Liver (tissue), 9 donors: Measurements from ENCODE around the gene XXYLT1. TPM values are rescaled to one million over a fixed set of nuclear protein-coding genes. Genes with fewer than 3 reads are reported as not detected.

Experiments used
- DNase-seq: peaks from one replicate; pipeline ENCODE4 v3.0.0-alpha.2; 2017; ENCODE audit warnings: low spot score
- H3K27ac ChIP-seq, 2 donors: one replicate each; pipeline ENCODE4 v1.7.0; 2013; ENCODE audit warnings: inconsistent platforms in 2 of 2, low read length in 2 of 2, control low read depth in 1 of 2, low read depth in 1 of 2, mild to moderate bottlenecking in 1 of 2
- H3K27me3 ChIP-seq, 4 donors: one replicate each; pipeline versions ENCODE4 v1.6.1 to v1.7.0; 2013; ENCODE audit warnings: low read length in 3 of 4, inconsistent platforms in 1 of 4, mild to moderate bottlenecking in 1 of 4, moderate library complexity in 1 of 4; ENCODE audit not compliant: control insufficient read depth in 4 of 4, insufficient read depth in 4 of 4
- H3K36me3 ChIP-seq, 4 donors: one replicate each; pipeline versions ENCODE4 v1.6.1 to v1.7.0; 2013; ENCODE audit warnings: low read length in 3 of 4, mild to moderate bottlenecking in 3 of 4, low read depth in 1 of 4, moderate library complexity in 1 of 4; ENCODE audit not compliant: control insufficient read depth in 4 of 4, insufficient read depth in 3 of 4
- H3K4me1 ChIP-seq, 4 donors: one replicate each; pipeline versions ENCODE4 v1.6.1 to v1.7.0; 2013; ENCODE audit warnings: low read length in 3 of 4, mild to moderate bottlenecking in 3 of 4, moderate library complexity in 1 of 4; ENCODE audit not compliant: control insufficient read depth in 4 of 4, insufficient read depth in 4 of 4
- H3K4me3 ChIP-seq, 3 donors: one replicate each; pipeline versions ENCODE4 v1.6.1 to v1.7.0; 2013; ENCODE audit warnings: low read length in 3 of 3, control low read depth in 1 of 3, low read depth in 1 of 3, mild to moderate bottlenecking in 1 of 3
- H3K9ac ChIP-seq, 2 donors: one replicate each; pipeline ENCODE4 v1.7.0; 2013; ENCODE audit warnings: low read length in 2 of 2, mild to moderate bottlenecking in 2 of 2, moderate library complexity in 2 of 2, control low read depth in 1 of 2, low read depth in 1 of 2
- H3K9me3 ChIP-seq, 4 donors: one replicate each; pipeline versions ENCODE4 v1.6.1 to v1.7.0; 2013; ENCODE audit warnings: low read length in 3 of 4; ENCODE audit not compliant: control insufficient read depth in 4 of 4
- ATF3 ChIP-seq: IDR thresholded peaks from 2 replicates; pipeline ENCODE4 v1.6.1; 2016; ENCODE audit warnings: antibody characterized with exemption
- CTCF ChIP-seq: fragments of 150-350 bp; IDR thresholded peaks from 2 replicates; pipeline ENCODE4 v1.5.1; 2017; ENCODE audit warnings: improper control_type of control experiment, low read depth, low read length; ENCODE audit not compliant: missing input control
- EGR1 ChIP-seq, 2 donors: IDR thresholded peaks; 2 replicates each; pipeline ENCODE4 v1.6.1; 2016 to 2018; ENCODE audit warnings: antibody characterized with exemption in 2 of 2, low read depth in 2 of 2
- FOXA1 ChIP-seq: IDR thresholded peaks from 2 replicates; pipeline ENCODE4 v1.6.1; 2016; ENCODE audit warnings: antibody characterized with exemption
- FOXA2 ChIP-seq: IDR thresholded peaks from 2 replicates; pipeline ENCODE4 v1.6.1; 2016; ENCODE audit warnings: antibody characterized with exemption
- GABPA ChIP-seq, 2 donors: IDR thresholded peaks in 1 of 2; conservative IDR thresholded peaks in 1 of 2; 2 replicates each; pipeline ENCODE4 v1.6.1; 2016; ENCODE audit warnings: antibody characterized with exemption in 2 of 2, mild to moderate bottlenecking in 1 of 2, moderate library complexity in 1 of 2
- HNF4A ChIP-seq, 2 donors: conservative IDR thresholded peaks; 2 replicates each; pipeline ENCODE4 v1.6.1; 2016; ENCODE audit warnings: antibody characterized with exemption in 2 of 2, mild to moderate bottlenecking in 2 of 2
- HNF4G ChIP-seq: IDR thresholded peaks from 2 replicates; pipeline ENCODE4 v1.6.1; 2016; ENCODE audit warnings: antibody characterized with exemption
- NR2F2 ChIP-seq: IDR thresholded peaks from 2 replicates; pipeline ENCODE4 v1.6.1; 2016; ENCODE audit warnings: antibody characterized with exemption
- RAD21 ChIP-seq, 2 donors: IDR thresholded peaks; 2 replicates each; pipeline ENCODE4 v1.6.1; 2016; ENCODE audit warnings: antibody characterized with exemption in 2 of 2, mild to moderate bottlenecking in 2 of 2
- REST ChIP-seq: IDR thresholded peaks from 2 replicates; pipeline ENCODE4 v1.6.1; 2016; ENCODE audit warnings: antibody characterized with exemption, mild to moderate bottlenecking
- RXRA ChIP-seq, 2 donors: IDR thresholded peaks; 2 replicates each; pipeline ENCODE4 v1.6.1; 2017 to 2018; ENCODE audit warnings: antibody characterized with exemption in 2 of 2, mild to moderate bottlenecking in 1 of 2
- SP1 ChIP-seq: IDR thresholded peaks from 2 replicates; pipeline ENCODE4 v1.6.1; 2018; ENCODE audit warnings: antibody characterized with exemption, mild to moderate bottlenecking
- TAF1 ChIP-seq: conservative IDR thresholded peaks from 2 replicates; pipeline ENCODE4 v1.6.1; 2016; ENCODE audit warnings: antibody characterized with exemption, mild to moderate bottlenecking
- YY1 ChIP-seq: IDR thresholded peaks from 2 replicates; pipeline ENCODE4 v1.6.1; 2016; ENCODE audit warnings: antibody characterized with exemption, mild to moderate bottlenecking
- WGBS: extraction: QIAGEN DNeasy Blood & Tissue Kit; methylation state at CpG from one replicate; pipeline ENCODE4 v1.1.7; 2013; 5-methylcytosine and 5-hydroxymethylcytosine counted together
- polyA plus RNA-seq, 2 donors: library from polyadenylated mRNA; stranded (reverse) in 1 of 2; unstranded in 1 of 2; fragments of 200-250 nt in 1 of 2; fragments of >200 nt in 1 of 2; fragmentation: Nextera tagmentation in 1 of 2; extraction: Ambion mirVana in 1 of 2; gene quantifications; one replicate each; pipeline versions ENCODE4 v1.2.1 to v1.2.3, GENCODE V29; 2013 to 2015
- total RNA-seq, 2 donors: library from RNA; depleted of rRNA; stranded (reverse); fragments of >200 nt; gene quantifications; one replicate each; pipeline ENCODE4 v1.2.3, GENCODE V29; 2014
- donor health status: healthy.
- donor health status: healthy.
- donor health status: healthy.
- donor health status: healthy.
- donor health status: healthy.

The XXYLT1 gene
- total and polyA plus RNA-seq, 4 donors = 0.93 to 7.6 (median 2.8) TPM

- H3K9ac ChIP-seq = no peak overlapping the region
- H3K9me3 ChIP-seq = no peaks in the 10 kb centered on the region
- H3K4me1 ChIP-seq = no peaks in the 10 kb centered on the region
- no peak for DNase-seq
- H3K36me3 ChIP-seq = no peaks in the 10 kb centered on the region
- no peak overlapping the region for H3K27ac ChIP-seq
- 94% methylated on average over 6 of the region's 6 CpGs for WGBS
- TF ChIP-seq GABPA (IDR thresholded peaks at IDR 0.05 in 1 of 2, conservative IDR thresholded peaks at IDR 0.05 in 1 of 2) = no peak
- TF ChIP-seq HNF4A (conservative IDR thresholded peaks at IDR 0.05) = no peak
- H3K4me3 ChIP-seq = no peak overlapping the region
- H3K27me3 ChIP-seq = no peaks in the 10 kb centered on the region
These were observed 93.4 kb downstream of the XXYLT1 start for GRCh38 chr3:195177422-195178123.

GRCh38 chr3:195176776-195177175, 94.2 kb downstream of the XXYLT1 start:
- Histone ChIP-seq H3K4me1 (no peaks in the 10 kb centered on the region), H3K27ac (no peak overlapping the region), H3K4me3 (no peak overlapping the region), H3K9ac (no peak overlapping the region), H3K27me3 (no peaks in the 10 kb centered on the region), H3K9me3 (no peaks in the 10 kb centered on the region), H3K36me3 (no peaks in the 10 kb centered on the region)
- DNase-seq = no peak
- TF ChIP-seq FOXA2 = no peak
- TF ChIP-seq TAF1 = no peak
- TF ChIP-seq NR2F2 = no peak
- TF ChIP-seq YY1 = no peak
- 96% methylated on average over 12 of the region's 12 CpGs for whole genome bisulfite sequencing

GRCh38 chr3:195175476-195176337, 95.3 kb downstream of the XXYLT1 start:
- DNase-seq = no peak
- H3K27me3 ChIP-seq = no peaks in the 10 kb centered on the region

More at GRCh38 chr3:195175476-195176337, 95.3 kb downstream of the XXYLT1 start:
- Histone ChIP-seq H3K9ac (no peak overlapping the region), H3K9me3 (no peaks in the 10 kb centered on the region), H3K4me3 (no peak overlapping the region), H3K36me3 (no peaks in the 10 kb centered on the region), H3K4me1 (no peaks in the 10 kb centered on the region), H3K27ac (no peak overlapping the region)
- WGBS = 96% methylated on average over 13 of the region's 13 CpGs
- TF ChIP-seq FOXA2 = no peak
- no peak for TF ChIP-seq RXRA (IDR thresholded peaks at IDR 0.05)
- no peak for TF ChIP-seq GABPA (IDR thresholded peaks at IDR 0.05 in 1 of 2, conservative IDR thresholded peaks at IDR 0.05 in 1 of 2)
- TF ChIP-seq NR2F2 = no peak
- no peak for TF ChIP-seq HNF4G
- no peak for TF ChIP-seq HNF4A (conservative IDR thresholded peaks at IDR 0.05)
- TF ChIP-seq RAD21 (IDR thresholded peaks at IDR 0.05) = no peak
- TF ChIP-seq REST = no peak
- no peak for TF ChIP-seq TAF1
- no peak for TF ChIP-seq SP1
- no peak for TF ChIP-seq EGR1 (IDR thresholded peaks at IDR 0.05; ENCODE audit: low read depth in 2 of 2)
- no peak for TF ChIP-seq CTCF
- TF ChIP-seq ATF3 = no peak
- TF ChIP-seq FOXA1 = no peak
